Dermis microvascular lymphatic vessel endothelial cell (primary cell): ENCODE data around the gene NMRK1. TPM values are rescaled to one million over a fixed set of nuclear protein-coding genes. Genes with fewer than 3 reads are reported as not detected.

Experiments used
- total RNA-seq: library from RNA; depleted of rRNA; stranded (reverse); fragments of >200 nt; gene quantifications from 2 replicates; pipeline ENCODE4 v1.2.1, GENCODE V29; 2014

NMRK1 gene
- total RNA-seq, 1 donor from 2014 or later: 19.4 TPM

Other genes starting within 250 kb of the NMRK1 start
- gene TRPM6, start 200.2 kb downstream of the NMRK1 start, total RNA-seq: 0.25 and 0.26 TPM in 2 replicates
- gene C9orf40, start 135.2 kb downstream of the NMRK1 start, total RNA-seq: 2.4 and 2.5 TPM in 2 replicates
- gene CARNMT1, start 59.9 kb downstream of the NMRK1 start, total RNA-seq: 14.2 and 14.6 TPM in 2 replicates
- 86.7 and 87.6 TPM in 2 replicates for gene OSTF1, start 359 bp upstream of the NMRK1 start, total RNA-seq